CD14-positive monocyte (primary cell): ENCODE measurements around the gene PIP5K1A. TPM values are rescaled to one million over a fixed set of nuclear protein-coding genes. Genes with fewer than 3 reads are reported as not detected.
A peak's percentile ranks its signal among the peaks of the same experiment; 100 is the strongest.

Source experiments
- DNase-seq, 3 donors: peaks; one replicate each; pipeline ENCODE4 v3.0.0-alpha.2; 2011 to 2022
- H2AFZ ChIP-seq: 2 replicates; pipeline ENCODE4 v1.6.0; 2012; ENCODE audit warnings: mild to moderate bottlenecking, low read depth, low read length, inconsistent platforms; ENCODE audit not compliant: insufficient read depth, poor library complexity, severe bottlenecking
- H3K27ac ChIP-seq, 2 donors: 1 replicate in 1 of 2; 2 replicates in 1 of 2; pipeline ENCODE4 v1.5.1; 2012 to 2013; ENCODE audit warnings: low read length in 2 of 2, control low read depth in 1 of 2, inconsistent platforms in 1 of 2, low read depth in 1 of 2, mild to moderate bottlenecking in 1 of 2
- H3K27me3 ChIP-seq, 2 donors: one replicate each; pipeline versions ENCODE4 v1.6.0 to v1.6.1; 2011 to 2013; ENCODE audit warnings: low read length in 2 of 2; ENCODE audit not compliant: control insufficient read depth in 2 of 2, insufficient read depth in 2 of 2
- H3K36me3 ChIP-seq, 2 donors: replicated peaks in 1 of 2; 1 replicate in 1 of 2; 2 replicates in 1 of 2; pipeline versions ENCODE4 v1.5.1 to v1.6.1; 2012 to 2013; ENCODE audit warnings: low read length in 2 of 2, control low read depth in 1 of 2, inconsistent platforms in 1 of 2, mild to moderate bottlenecking in 1 of 2; ENCODE audit not compliant: insufficient read depth in 2 of 2, control insufficient read depth in 1 of 2
- H3K4me1 ChIP-seq, 2 donors: 1 replicate in 1 of 2; 2 replicates in 1 of 2; pipeline versions ENCODE4 v1.5.1 to v1.6.1; 2012 to 2013; ENCODE audit warnings: low read length in 2 of 2, control low read depth in 1 of 2, inconsistent platforms in 1 of 2, mild to moderate bottlenecking in 1 of 2, moderate library complexity in 1 of 2; ENCODE audit not compliant: insufficient read depth in 2 of 2, control insufficient read depth in 1 of 2
- H3K4me2 ChIP-seq: replicated peaks from 2 replicates; pipeline ENCODE3; 2012; ENCODE audit warnings: low read length, moderate library complexity, mild to moderate bottlenecking; ENCODE audit not compliant: poor library complexity, severe bottlenecking; ENCODE audit errors: extremely low read depth
- H3K4me3 ChIP-seq, 3 experiments: fragments of 200-600 bp in 1 of 3; sonication (generic) in 1 of 3; replicated peaks in 1 of 3; 1 replicate in 2 of 3; 2 replicates in 1 of 3; pipeline ENCODE4 v1.5.1; 2011 to 2013; ENCODE audit warnings: low read length in 3 of 3, mild to moderate bottlenecking in 3 of 3, control low read depth in 2 of 3, low read depth in 2 of 3, inconsistent platforms in 1 of 3, moderate library complexity in 1 of 3
- H3K79me2 ChIP-seq: 2 replicates; pipeline ENCODE4 v1.6.0; 2012; ENCODE audit warnings: mild to moderate bottlenecking, control low read depth, inconsistent platforms, low read length, moderate library complexity; ENCODE audit not compliant: insufficient read depth
- H3K9ac ChIP-seq: 2 replicates; pipeline ENCODE4 v1.6.0; 2017; ENCODE audit warnings: low read length, mild to moderate bottlenecking; ENCODE audit not compliant: insufficient read depth, poor library complexity, severe bottlenecking
- H3K9me3 ChIP-seq, 2 donors: replicated peaks in 1 of 2; 1 replicate in 1 of 2; 2 replicates in 1 of 2; pipeline versions ENCODE4 v1.5.1 to v1.6.1; 2012 to 2013; ENCODE audit warnings: low read length in 2 of 2, control low read depth in 1 of 2; ENCODE audit not compliant: control insufficient read depth in 1 of 2, insufficient read depth in 1 of 2
- H4K20me1 ChIP-seq: 2 replicates; pipeline ENCODE4 v1.6.0; 2012; ENCODE audit warnings: mild to moderate bottlenecking, low read length, control low read depth, moderate library complexity; ENCODE audit not compliant: insufficient read depth
- H3K27ac Mint-ChIP-seq, 7 donors: one replicate each; pipeline ENCODE4 v1.8.0; 2020; ENCODE audit warnings: mild to moderate bottlenecking in 7 of 7, mixed read lengths in 7 of 7, moderate library complexity in 6 of 7, inconsistent platforms in 2 of 7
- H3K27me3 Mint-ChIP-seq, 3 donors: one replicate each; pipeline ENCODE4 v1.8.0; 2021 to 2022; ENCODE audit warnings: low read depth in 3 of 3, mild to moderate bottlenecking in 3 of 3, mixed read lengths in 3 of 3, moderate library complexity in 3 of 3, inconsistent platforms in 1 of 3
- H3K36me3 Mint-ChIP-seq, 2 donors: one replicate each; pipeline ENCODE4 v1.8.0; 2020; ENCODE audit warnings: mixed read lengths in 2 of 2, inconsistent platforms in 1 of 2, mild to moderate bottlenecking in 1 of 2
- H3K4me1 Mint-ChIP-seq: one replicate; pipeline ENCODE4 v1.8.0; 2020; ENCODE audit warnings: mild to moderate bottlenecking, mixed read lengths
- H3K4me3 Mint-ChIP-seq, 2 donors: one replicate each; pipeline ENCODE4 v1.8.0; 2020; ENCODE audit warnings: mild to moderate bottlenecking in 2 of 2, mixed read lengths in 2 of 2, moderate library complexity in 1 of 2
- H3K9me3 Mint-ChIP-seq, 7 donors: one replicate each; pipeline ENCODE4 v1.8.0; 2020 to 2022; ENCODE audit warnings: mixed read lengths in 7 of 7, mild to moderate bottlenecking in 6 of 7, moderate library complexity in 6 of 7, inconsistent platforms in 2 of 7
- WGBS: methylation state at CpG from one replicate; pipeline ENCODE4 v1.1.5; 2013; ENCODE audit warnings: missing lambda C conversion rate; ENCODE audit not compliant: insufficient coverage; 5-methylcytosine and 5-hydroxymethylcytosine counted together
- intact Hi-C, 2 donors: fragments of 100-400 bp; cut with micrococcal nuclease; formaldehyde crosslinking; loops; one replicate each; pipeline versions ENCODE4 v1.15.0 to v1.15.1; 2023
- polyA plus RNA-seq, 3 donors: library from polyadenylated mRNA; depleted of rRNA in 1 of 3; unstranded in 2 of 3; stranded (reverse) in 1 of 3; fragments of 300-500 nt in 2 of 3; fragments of >200 nt in 1 of 3; fragmentation: Illumina TruSeq in 2 of 3; gene quantifications; 1 replicate in 2 of 3; 2 replicates in 1 of 3; pipeline ENCODE4 v1.2.3, GENCODE V29; 2012 to 2021
- TF ChIP-seq, protein P1 (sequence below): fragments of 200-600 bp; IDR thresholded peaks from one replicate; pipeline ENCODE4 v1.8.0; 2022; ENCODE audit warnings: antibody characterized with exemption, mild to moderate bottlenecking

PIP5K1A gene
- polyA plus RNA-seq, 3 donors, result 10.8 to 47.7 (median 11.7) TPM

DNA sequence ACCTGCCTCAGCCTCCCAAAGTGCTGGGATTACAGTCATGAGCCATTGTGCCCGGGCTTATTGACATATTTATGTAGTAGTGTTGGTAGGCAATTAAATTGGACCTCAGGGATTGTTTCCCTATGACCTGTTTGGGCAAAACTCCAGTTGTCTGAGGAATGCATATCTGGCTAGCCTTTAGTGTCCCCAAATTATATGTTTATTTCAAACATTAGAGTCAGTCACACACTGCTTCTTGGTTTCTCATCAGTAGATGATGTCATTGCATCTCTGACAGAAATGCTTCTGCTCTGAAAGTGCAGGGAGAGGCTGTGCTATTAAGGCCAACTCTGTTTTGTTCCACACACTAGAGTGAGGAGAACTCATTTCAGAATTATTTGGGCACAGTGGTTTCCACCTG, 12.5 kb downstream of the PIP5K1A start:
- Histone ChIP-seq H3K79me2 (peaks cover 92% of the 10 kb centered on the region), H3K4me1 (no peaks in the 10 kb centered on the region)

DNA sequence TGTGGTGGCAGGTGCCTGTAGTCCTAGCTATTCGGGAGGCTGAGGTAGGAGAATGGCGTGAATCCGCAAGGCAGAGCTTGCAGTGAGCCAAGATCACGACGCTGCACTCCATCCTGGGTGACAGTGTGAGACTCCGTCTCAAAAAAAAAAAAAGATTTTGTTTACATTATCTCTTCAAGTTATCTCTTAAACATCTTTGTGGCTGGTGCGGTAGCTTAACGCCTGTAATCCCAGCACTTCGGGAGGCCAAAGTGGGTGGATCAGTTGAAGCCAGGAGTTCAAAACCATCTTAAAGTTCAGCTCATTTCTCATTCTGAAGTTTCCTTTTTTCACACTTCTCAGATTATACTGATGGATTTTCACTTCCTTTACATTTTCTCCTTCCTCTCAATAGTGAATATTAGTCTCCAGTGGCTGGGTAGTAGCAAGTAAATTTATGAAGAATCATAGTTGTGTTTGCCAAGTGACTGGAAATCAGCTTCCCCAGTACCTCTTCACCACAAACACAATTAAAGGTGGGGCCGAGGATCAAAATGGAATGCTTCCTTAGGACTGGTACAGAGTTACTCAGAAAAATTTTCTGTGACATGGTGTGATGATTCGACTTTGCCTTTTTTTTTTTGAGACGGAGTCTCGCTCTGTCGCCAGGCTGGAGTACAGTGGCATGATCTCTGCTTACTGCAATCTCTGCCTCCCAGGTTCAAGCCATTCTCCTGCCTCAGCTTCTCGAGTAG, 13.8 kb downstream of the PIP5K1A start:
- Histone ChIP-seq H3K4me1 (no peaks in the 10 kb centered on the region), H3K27me3 (no peaks in the 10 kb centered on the region), H3K9ac (no peak overlapping the region), H3K36me3 (peaks cover 24 to 69% of the 10 kb centered on the region in 2 donors), H3K27ac (no peak overlapping the region), H3K4me2 (no peak overlapping the region), H4K20me1 (peaks cover 61% of the 10 kb centered on the region), H2AFZ (no peak overlapping the region), H3K4me3 (no peak overlapping the region), H3K79me2 (peaks cover 92% of the 10 kb centered on the region), H3K9me3 (no peaks in the 10 kb centered on the region)
- Mint-ChIP-seq H3K4me1 (peaks cover 7% of the 10 kb centered on the region), H3K36me3 (peaks cover 36 to 80% of the 10 kb centered on the region in 2 donors), H3K27me3 (no peaks in the 10 kb centered on the region), H3K27ac (peak overlapping the region in 4 of 7 donors; percentile 46 to 80 (median 68)), H3K4me3 (no peak overlapping the region), H3K9me3 (no peaks in the 10 kb centered on the region)
- TF ChIP-seq, protein P1, sequence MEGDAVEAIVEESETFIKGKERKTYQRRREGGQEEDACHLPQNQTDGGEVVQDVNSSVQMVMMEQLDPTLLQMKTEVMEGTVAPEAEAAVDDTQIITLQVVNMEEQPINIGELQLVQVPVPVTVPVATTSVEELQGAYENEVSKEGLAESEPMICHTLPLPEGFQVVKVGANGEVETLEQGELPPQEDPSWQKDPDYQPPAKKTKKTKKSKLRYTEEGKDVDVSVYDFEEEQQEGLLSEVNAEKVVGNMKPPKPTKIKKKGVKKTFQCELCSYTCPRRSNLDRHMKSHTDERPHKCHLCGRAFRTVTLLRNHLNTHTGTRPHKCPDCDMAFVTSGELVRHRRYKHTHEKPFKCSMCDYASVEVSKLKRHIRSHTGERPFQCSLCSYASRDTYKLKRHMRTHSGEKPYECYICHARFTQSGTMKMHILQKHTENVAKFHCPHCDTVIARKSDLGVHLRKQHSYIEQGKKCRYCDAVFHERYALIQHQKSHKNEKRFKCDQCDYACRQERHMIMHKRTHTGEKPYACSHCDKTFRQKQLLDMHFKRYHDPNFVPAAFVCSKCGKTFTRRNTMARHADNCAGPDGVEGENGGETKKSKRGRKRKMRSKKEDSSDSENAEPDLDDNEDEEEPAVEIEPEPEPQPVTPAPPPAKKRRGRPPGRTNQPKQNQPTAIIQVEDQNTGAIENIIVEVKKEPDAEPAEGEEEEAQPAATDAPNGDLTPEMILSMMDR, result no peak
- no peak for DNase-seq
- 94% methylated on average over 9 of the region's 15 CpGs for WGBS
- intact Hi-C loops, result no loop called here

More for the DNA sequence above, 12.5 kb downstream of the PIP5K1A start:
- H3K4me1 Mint-ChIP-seq, result peaks cover 9% of the 10 kb centered on the region
- Histone ChIP-seq H3K9ac (no peak overlapping the region), H3K4me2 (no peak overlapping the region), H3K27me3 (no peaks in the 10 kb centered on the region), H3K27ac (no peak overlapping the region), H2AFZ (no peak overlapping the region), H3K4me3 (no peak overlapping the region), H4K20me1 (peaks cover 52% of the 10 kb centered on the region), H3K9me3 (no peaks in the 10 kb centered on the region), H3K36me3 (peaks cover 33 to 79% of the 10 kb centered on the region in 2 donors)
- intact Hi-C loops, result no loop called here
- H3K27me3 Mint-ChIP-seq, result no peaks in the 10 kb centered on the region
- TF ChIP-seq, protein P1, result no peak
- no peaks in the 10 kb centered on the region for H3K9me3 Mint-ChIP-seq
- no CpG with 5 or more reads among the region's 1 CpG for WGBS
- H3K4me3 Mint-ChIP-seq, result no peak overlapping the region
- H3K36me3 Mint-ChIP-seq, result peaks cover 44 to 86% of the 10 kb centered on the region in 2 donors
- DNase-seq, result no peak
- H3K27ac Mint-ChIP-seq, result peak overlapping the region in 1 of 7 donors; percentile 6
